B cell (primary cell): ENCODE results near the gene LONRF2. TPM values are rescaled to one million over a fixed set of nuclear protein-coding genes. Genes with fewer than 3 reads are reported as not detected.

Experiments
- ATAC-seq: fragments of 200-7000 bp; cut with Tn5 transposase; one replicate; pipeline ENCODE4 v1.10.0; 2021; ENCODE audit warnings: low read depth, mild to moderate bottlenecking, moderate number of reproducible peaks, moderate library complexity
- CTCF ChIA-PET: fragments of 350-600 bp; sonication (Branson Sonifier 250); formaldehyde crosslinking; loops from one replicate; lab custom pipeline; 2021; ENCODE audit warnings: antibody characterized with exemption, inconsistent platforms; lab: Charles Lee
- POLR2A ChIA-PET: fragments of 350-600 bp; sonication (Branson Sonifier 250); formaldehyde crosslinking; loops from one replicate; lab custom pipeline; 2021; ENCODE audit warnings: antibody characterized with exemption; lab: Charles Lee
- DNase-seq: peaks from one replicate; pipeline ENCODE4 v3.0.0; 2013
- H2AFZ ChIP-seq: 2 replicates; pipeline ENCODE4 v1.6.1; 2012; ENCODE audit warnings: mild to moderate bottlenecking, low read depth, low read length; ENCODE audit not compliant: insufficient read depth, poor library complexity, severe bottlenecking
- H3K27ac ChIP-seq, 2 donors: 1 replicate in 1 of 2; 2 replicates in 1 of 2; pipeline ENCODE4 v1.5.1; 2012 to 2013; ENCODE audit warnings: low read length in 2 of 2, mild to moderate bottlenecking in 2 of 2, moderate library complexity in 1 of 2
- H3K27me3 ChIP-seq, 4 experiments: fragments of 200-600 bp in 1 of 4; sonication (generic) in 1 of 4; replicated peaks in 1 of 4; 1 replicate in 2 of 4; 2 replicates in 2 of 4; pipeline versions ENCODE4 v1.6.1 to v1.7.0; 2013 to 2016; ENCODE audit warnings: low read length in 3 of 4, mild to moderate bottlenecking in 2 of 4, mixed read lengths in 1 of 4, moderate library complexity in 1 of 4; ENCODE audit not compliant: insufficient read depth in 4 of 4, control insufficient read depth in 3 of 4; ENCODE audit errors: control extremely low read depth in 1 of 4
- H3K36me3 ChIP-seq, 2 experiments: replicated peaks in 1 of 2; 1 replicate in 1 of 2; 2 replicates in 1 of 2; pipeline versions ENCODE4 v1.6.1 to v1.7.1; 2013; ENCODE audit warnings: low read length in 1 of 2; ENCODE audit not compliant: insufficient read depth in 2 of 2, control insufficient read depth in 1 of 2; ENCODE audit errors: control extremely low read depth in 1 of 2, extremely low read depth in 1 of 2
- H3K4me1 ChIP-seq, 2 donors: fragments of 200-600 bp in 1 of 2; sonication (generic) in 1 of 2; 1 replicate in 1 of 2; 2 replicates in 1 of 2; pipeline versions ENCODE4 v1.5.1 to v1.6.1; 2013 to 2017; ENCODE audit warnings: low read length in 2 of 2; ENCODE audit not compliant: control insufficient read depth in 2 of 2, insufficient read depth in 2 of 2
- H3K4me2 ChIP-seq: replicated peaks from 2 replicates; pipeline ENCODE3; 2012; ENCODE audit warnings: mild to moderate bottlenecking, low read depth, low read length; ENCODE audit not compliant: poor library complexity, severe bottlenecking
- H3K4me3 ChIP-seq, 5 experiments: fragments of 200-600 bp in 1 of 5; sonication (generic) in 1 of 5; 1 replicate in 3 of 5; 2 replicates in 2 of 5; pipeline versions ENCODE4 v1.5.1 to v1.7.0; 2011 to 2016; ENCODE audit warnings: low read length in 4 of 5, mild to moderate bottlenecking in 4 of 5, low read depth in 2 of 5, control low read depth in 1 of 5, moderate library complexity in 1 of 5; ENCODE audit not compliant: insufficient read depth in 1 of 5; ENCODE audit errors: control extremely low read depth in 1 of 5, extremely low read depth in 1 of 5
- H3K79me2 ChIP-seq: fragments of 200-600 bp; sonication (generic); one replicate; pipeline ENCODE4 v1.6.0; 2016; ENCODE audit warnings: low read length; ENCODE audit not compliant: control insufficient read depth, insufficient read depth
- H3K9ac ChIP-seq: fragments of 200-600 bp; sonication (generic); 2 replicates; pipeline ENCODE4 v1.6.1; 2017; ENCODE audit warnings: mild to moderate bottlenecking, low read length, moderate library complexity
- H3K9me3 ChIP-seq, 3 donors: one replicate each; pipeline versions ENCODE4 v1.6.1 to v1.7.1; 2013; ENCODE audit warnings: low read length in 2 of 3; ENCODE audit not compliant: control insufficient read depth in 2 of 3, insufficient read depth in 1 of 3; ENCODE audit errors: control extremely low read depth in 1 of 3
- H4K20me1 ChIP-seq: 2 replicates; pipeline ENCODE4 v1.6.0; 2012; ENCODE audit warnings: mild to moderate bottlenecking, low read length; ENCODE audit not compliant: insufficient read depth, control insufficient read depth, poor library complexity, severe bottlenecking
- H3K27ac Mint-ChIP-seq: one replicate; pipeline ENCODE4 v1.8.0; 2021; ENCODE audit warnings: mixed read lengths
- H3K27me3 Mint-ChIP-seq: one replicate; pipeline ENCODE4 v1.8.0; 2021; ENCODE audit warnings: mixed read lengths
- H3K4me1 Mint-ChIP-seq: one replicate; pipeline ENCODE4 v1.8.0; 2021; ENCODE audit warnings: mixed read lengths
- H3K4me3 Mint-ChIP-seq: one replicate; pipeline ENCODE4 v1.8.0; 2021; ENCODE audit warnings: mixed read lengths
- H3K9me3 Mint-ChIP-seq: one replicate; pipeline ENCODE4 v1.8.0; 2022; ENCODE audit warnings: mixed read lengths; ENCODE audit not compliant: insufficient read depth
- CTCF ChIP-seq: fragments of 200-600 bp; IDR thresholded peaks from one replicate; pipeline ENCODE4 v1.8.0; 2022; ENCODE audit warnings: antibody characterized with exemption, mild to moderate bottlenecking
- EZH2 ChIP-seq: IDR thresholded peaks from 2 replicates; pipeline ENCODE4 v1.6.1; 2012; ENCODE audit warnings: borderline replicate concordance, low read depth, mild to moderate bottlenecking, moderate library complexity, low read length; ENCODE audit not compliant: insufficient read depth, poor library complexity, severe bottlenecking
- WGBS: methylation state at CpG from one replicate; pipeline ENCODE4 v1.1.5; 2013; ENCODE audit warnings: missing lambda C conversion rate; ENCODE audit not compliant: insufficient coverage; 5-methylcytosine and 5-hydroxymethylcytosine counted together
- intact Hi-C: fragments of 100-400 bp; cut with micrococcal nuclease; formaldehyde crosslinking; loops from one replicate; pipeline ENCODE4 v1.10.0; 2022
- polyA plus RNA-seq: library from polyadenylated mRNA; depleted of rRNA; stranded (reverse); fragments of >200 nt; gene quantifications from 2 replicates; pipeline ENCODE4 v1.2.3, GENCODE V29; 2012
- total RNA-seq, 2 donors: library from RNA; stranded (reverse); fragments of 120-200 nt in 1 of 2; gene quantifications; 1 replicate in 1 of 2; 2 replicates in 1 of 2; pipeline versions ENCODE4 v1.2.3 to v1.2.4, GENCODE V29; 2013 to 2022

The LONRF2 gene
- total and polyA plus RNA-seq, 2 donors (not counting 1 experiment from before 2014, with no cell fraction given) = 0.32 TPM; not detected in 1

GRCh38 chr2:100278501-100278900, 43.8 kb downstream of the LONRF2 start:
- H3K4me1 Mint-ChIP-seq = peaks cover 10% of the 10 kb centered on the region
- H3K4me3 Mint-ChIP-seq = no peak overlapping the region
- no peak for DNase-seq
- 89% methylated on average over 12 of the region's 12 CpGs for WGBS
- H3K4me2 ChIP-seq = no peak overlapping the region
- no peaks in the 10 kb centered on the region for H4K20me1 ChIP-seq
- peaks cover 32% of the 10 kb centered on the region for H3K27me3 Mint-ChIP-seq
- H3K36me3 ChIP-seq = no peaks in the 10 kb centered on the region
- peaks cover 0 to 5% (median 1%) of the 10 kb centered on the region in 4 experiments for H3K27me3 ChIP-seq
- H3K27ac ChIP-seq = no peak overlapping the region
- H2AFZ ChIP-seq = no peak overlapping the region
- CTCF ChIA-PET = no interaction called here
- no peak for ATAC-seq
- H3K9ac ChIP-seq = no peak overlapping the region
- H3K4me1 ChIP-seq = peaks cover 0 to 5% of the 10 kb centered on the region in 2 donors
- H3K9me3 ChIP-seq = no peaks in the 10 kb centered on the region
- POLR2A ChIA-PET = no interaction called here
- no peaks in the 10 kb centered on the region for H3K79me2 ChIP-seq
- TF ChIP-seq CTCF (no peak), EZH2 (no peak)
- no peak overlapping the region for H3K27ac Mint-ChIP-seq
- intact Hi-C loops = no loop called here
- H3K4me3 ChIP-seq = no peak overlapping the region
- no peaks in the 10 kb centered on the region for H3K9me3 Mint-ChIP-seq

GRCh38 chr2:100277540-100278207, 44.6 kb downstream of the LONRF2 start:
- Histone ChIP-seq H3K4me1 (peaks cover 0 to 5% of the 10 kb centered on the region in 2 donors), H3K4me2 (no peak overlapping the region), H4K20me1 (no peaks in the 10 kb centered on the region), H3K27me3 (peaks cover 0 to 5% (median 1%) of the 10 kb centered on the region in 4 experiments), H3K9me3 (no peaks in the 10 kb centered on the region), H3K27ac (no peak overlapping the region), H3K79me2 (no peaks in the 10 kb centered on the region), H3K4me3 (no peak overlapping the region), H3K36me3 (no peaks in the 10 kb centered on the region), H3K9ac (no peak overlapping the region), H2AFZ (no peak overlapping the region)
- intact Hi-C loops = no loop called here
- no peak for TF ChIP-seq EZH2
- no peak for TF ChIP-seq CTCF
- no peak for ATAC-seq
- 94% methylated on average over 11 of the region's 12 CpGs for WGBS
- Mint-ChIP-seq H3K4me1 (peaks cover 10% of the 10 kb centered on the region), H3K9me3 (no peaks in the 10 kb centered on the region), H3K27ac (no peak overlapping the region), H3K27me3 (peaks cover 32% of the 10 kb centered on the region), H3K4me3 (no peak overlapping the region)
- ChIA-PET CTCF (interaction anchor here (1.0 kb wide), 1 partner anchor 14 kb away, joined by 5 read pairs; no protein-coding TSS in a partner anchor), POLR2A (no interaction called here)
- DNase-seq = no peak
